CD14-positive monocyte (primary cell): ENCODE data around the gene FBXL16. TPM values are rescaled to one million over a fixed set of nuclear protein-coding genes. Genes with fewer than 3 reads are reported as not detected.

Experiments used
- DNase-seq, 3 donors: peaks; one replicate each; pipeline ENCODE4 v3.0.0-alpha.2; 2011 to 2022
- H2AFZ ChIP-seq: 2 replicates; pipeline ENCODE4 v1.6.0; 2012; ENCODE audit warnings: mild to moderate bottlenecking, low read depth, low read length, inconsistent platforms; ENCODE audit not compliant: insufficient read depth, poor library complexity, severe bottlenecking
- H3K27ac ChIP-seq, 2 donors: 1 replicate in 1 of 2; 2 replicates in 1 of 2; pipeline ENCODE4 v1.5.1; 2012 to 2013; ENCODE audit warnings: low read length in 2 of 2, control low read depth in 1 of 2, inconsistent platforms in 1 of 2, low read depth in 1 of 2, mild to moderate bottlenecking in 1 of 2
- H3K27me3 ChIP-seq, 2 donors: one replicate each; pipeline versions ENCODE4 v1.6.0 to v1.6.1; 2011 to 2013; ENCODE audit warnings: low read length in 2 of 2; ENCODE audit not compliant: control insufficient read depth in 2 of 2, insufficient read depth in 2 of 2
- H3K36me3 ChIP-seq, 2 donors: replicated peaks in 1 of 2; 1 replicate in 1 of 2; 2 replicates in 1 of 2; pipeline versions ENCODE4 v1.5.1 to v1.6.1; 2012 to 2013; ENCODE audit warnings: low read length in 2 of 2, control low read depth in 1 of 2, inconsistent platforms in 1 of 2, mild to moderate bottlenecking in 1 of 2; ENCODE audit not compliant: insufficient read depth in 2 of 2, control insufficient read depth in 1 of 2
- H3K4me1 ChIP-seq, 2 donors: 1 replicate in 1 of 2; 2 replicates in 1 of 2; pipeline versions ENCODE4 v1.5.1 to v1.6.1; 2012 to 2013; ENCODE audit warnings: low read length in 2 of 2, control low read depth in 1 of 2, inconsistent platforms in 1 of 2, mild to moderate bottlenecking in 1 of 2, moderate library complexity in 1 of 2; ENCODE audit not compliant: insufficient read depth in 2 of 2, control insufficient read depth in 1 of 2
- H3K4me2 ChIP-seq: replicated peaks from 2 replicates; pipeline ENCODE3; 2012; ENCODE audit warnings: low read length, moderate library complexity, mild to moderate bottlenecking; ENCODE audit not compliant: poor library complexity, severe bottlenecking; ENCODE audit errors: extremely low read depth
- H3K4me3 ChIP-seq, 3 experiments: fragments of 200-600 bp in 1 of 3; sonication (generic) in 1 of 3; replicated peaks in 1 of 3; 1 replicate in 2 of 3; 2 replicates in 1 of 3; pipeline ENCODE4 v1.5.1; 2011 to 2013; ENCODE audit warnings: low read length in 3 of 3, mild to moderate bottlenecking in 3 of 3, control low read depth in 2 of 3, low read depth in 2 of 3, inconsistent platforms in 1 of 3, moderate library complexity in 1 of 3
- H3K79me2 ChIP-seq: 2 replicates; pipeline ENCODE4 v1.6.0; 2012; ENCODE audit warnings: mild to moderate bottlenecking, control low read depth, inconsistent platforms, low read length, moderate library complexity; ENCODE audit not compliant: insufficient read depth
- H3K9ac ChIP-seq: 2 replicates; pipeline ENCODE4 v1.6.0; 2017; ENCODE audit warnings: low read length, mild to moderate bottlenecking; ENCODE audit not compliant: insufficient read depth, poor library complexity, severe bottlenecking
- H3K9me3 ChIP-seq, 2 donors: replicated peaks in 1 of 2; 1 replicate in 1 of 2; 2 replicates in 1 of 2; pipeline versions ENCODE4 v1.5.1 to v1.6.1; 2012 to 2013; ENCODE audit warnings: low read length in 2 of 2, control low read depth in 1 of 2; ENCODE audit not compliant: control insufficient read depth in 1 of 2, insufficient read depth in 1 of 2
- H4K20me1 ChIP-seq: 2 replicates; pipeline ENCODE4 v1.6.0; 2012; ENCODE audit warnings: mild to moderate bottlenecking, low read length, control low read depth, moderate library complexity; ENCODE audit not compliant: insufficient read depth
- H3K27ac Mint-ChIP-seq, 7 donors: one replicate each; pipeline ENCODE4 v1.8.0; 2020; ENCODE audit warnings: mild to moderate bottlenecking in 7 of 7, mixed read lengths in 7 of 7, moderate library complexity in 6 of 7, inconsistent platforms in 2 of 7
- H3K27me3 Mint-ChIP-seq, 3 donors: one replicate each; pipeline ENCODE4 v1.8.0; 2021 to 2022; ENCODE audit warnings: low read depth in 3 of 3, mild to moderate bottlenecking in 3 of 3, mixed read lengths in 3 of 3, moderate library complexity in 3 of 3, inconsistent platforms in 1 of 3
- H3K36me3 Mint-ChIP-seq, 2 donors: one replicate each; pipeline ENCODE4 v1.8.0; 2020; ENCODE audit warnings: mixed read lengths in 2 of 2, inconsistent platforms in 1 of 2, mild to moderate bottlenecking in 1 of 2
- H3K4me1 Mint-ChIP-seq: one replicate; pipeline ENCODE4 v1.8.0; 2020; ENCODE audit warnings: mild to moderate bottlenecking, mixed read lengths
- H3K4me3 Mint-ChIP-seq, 2 donors: one replicate each; pipeline ENCODE4 v1.8.0; 2020; ENCODE audit warnings: mild to moderate bottlenecking in 2 of 2, mixed read lengths in 2 of 2, moderate library complexity in 1 of 2
- H3K9me3 Mint-ChIP-seq, 7 donors: one replicate each; pipeline ENCODE4 v1.8.0; 2020 to 2022; ENCODE audit warnings: mixed read lengths in 7 of 7, mild to moderate bottlenecking in 6 of 7, moderate library complexity in 6 of 7, inconsistent platforms in 2 of 7
- CTCF ChIP-seq: fragments of 200-600 bp; IDR thresholded peaks from one replicate; pipeline ENCODE4 v1.8.0; 2022; ENCODE audit warnings: antibody characterized with exemption, mild to moderate bottlenecking
- WGBS: methylation state at CpG from one replicate; pipeline ENCODE4 v1.1.5; 2013; ENCODE audit warnings: missing lambda C conversion rate; ENCODE audit not compliant: insufficient coverage; 5-methylcytosine and 5-hydroxymethylcytosine counted together
- intact Hi-C, 2 donors: fragments of 100-400 bp; cut with micrococcal nuclease; formaldehyde crosslinking; loops; one replicate each; pipeline versions ENCODE4 v1.15.0 to v1.15.1; 2023
- polyA plus RNA-seq, 3 donors: library from polyadenylated mRNA; depleted of rRNA in 1 of 3; unstranded in 2 of 3; stranded (reverse) in 1 of 3; fragments of 300-500 nt in 2 of 3; fragments of >200 nt in 1 of 3; fragmentation: Illumina TruSeq in 2 of 3; gene quantifications; 1 replicate in 2 of 3; 2 replicates in 1 of 3; pipeline ENCODE4 v1.2.3, GENCODE V29; 2012 to 2021

The FBXL16 gene
- polyA plus RNA-seq, 3 donors = 0.28 to 1.0 (median 0.49) TPM

DNA sequence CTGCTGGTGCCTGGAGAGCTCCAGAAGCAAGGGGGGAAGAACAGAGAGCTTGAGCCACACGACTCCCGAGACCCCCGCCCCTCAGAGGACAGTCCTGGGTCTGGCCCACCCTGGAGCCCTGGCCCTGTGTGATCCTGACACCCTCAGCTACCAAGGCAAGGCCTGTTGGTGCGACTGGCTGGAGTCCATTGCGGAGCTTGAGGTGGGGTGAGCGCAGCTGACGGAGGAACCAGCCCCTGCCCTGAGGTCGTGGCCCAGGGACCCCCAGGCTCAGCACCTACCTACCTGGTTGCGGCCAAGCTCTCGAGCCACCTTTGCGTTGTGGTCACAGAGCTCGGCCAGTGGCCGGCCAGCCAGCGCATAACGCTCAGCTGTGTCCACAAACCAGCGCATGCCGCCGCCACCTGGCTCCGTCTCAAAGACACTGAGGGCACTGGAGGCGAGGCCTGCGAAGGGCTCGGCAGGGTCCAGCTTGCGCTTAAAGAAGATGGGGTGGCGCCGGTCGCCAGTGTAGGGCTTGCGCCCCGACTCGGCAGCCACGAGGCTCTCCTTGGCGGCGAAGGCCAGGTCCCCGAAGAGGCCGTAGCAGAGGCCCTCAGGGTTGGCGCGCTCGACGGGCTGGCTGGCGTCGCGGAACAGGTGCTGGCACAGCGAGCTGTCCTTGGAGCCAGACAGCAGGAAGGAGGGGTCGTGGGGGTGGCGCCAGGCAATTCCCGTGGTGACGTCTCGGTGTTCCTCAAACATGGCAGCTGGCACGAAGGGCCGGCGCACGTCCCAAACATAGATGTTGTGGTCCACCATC lies 18.9 kb downstream of the FBXL16 start:
- Mint-ChIP-seq H3K27ac (peak overlapping the region in 3 of 7 donors; percentile 5 to 58 (median 44)), H3K4me1 (peaks cover 29% of the 10 kb centered on the region), H3K9me3 (peaks cover 0 to 9% (median 2%) of the 10 kb centered on the region in 7 donors), H3K4me3 (no peak overlapping the region), H3K27me3 (peaks cover 9 to 11% (median 10%) of the 10 kb centered on the region in 3 donors), H3K36me3 (peaks cover 28 to 36% of the 10 kb centered on the region in 2 donors)
- Histone ChIP-seq H3K4me2 (no peak overlapping the region), H3K27me3 (peaks cover 0 to 7% of the 10 kb centered on the region in 2 donors), H3K4me3 (no peak overlapping the region), H3K9me3 (no peaks in the 10 kb centered on the region), H4K20me1 (peaks cover 25% of the 10 kb centered on the region), H3K4me1 (peaks cover 40 to 59% of the 10 kb centered on the region in 2 donors), H2AFZ (no peak overlapping the region), H3K9ac (no peak overlapping the region), H3K79me2 (peaks cover 20% of the 10 kb centered on the region), H3K36me3 (peaks cover 16 to 21% of the 10 kb centered on the region in 2 donors), H3K27ac (no peak overlapping the region)
- no peak for TF ChIP-seq CTCF
- DNase-seq = no peak
- intact Hi-C loops = no loop called here
- 97% methylated on average over 46 of the region's 51 CpGs for WGBS

- Histone ChIP-seq H3K79me2 (peaks cover 27% of the 10 kb centered on the region), H3K36me3 (peaks cover 20 to 21% of the 10 kb centered on the region in 2 donors), H3K4me3 (no peak overlapping the region), H3K9me3 (no peaks in the 10 kb centered on the region), H3K9ac (no peak overlapping the region), H4K20me1 (peaks cover 32% of the 10 kb centered on the region), H3K4me2 (no peak overlapping the region), H3K27ac (no peak overlapping the region), H2AFZ (no peak overlapping the region), H3K27me3 (peaks cover 0 to 1% of the 10 kb centered on the region in 2 donors), H3K4me1 (peaks cover 47 to 66% of the 10 kb centered on the region in 2 donors)
- Mint-ChIP-seq H3K9me3 (peaks cover 0 to 5% (median 0%) of the 10 kb centered on the region in 7 donors), H3K27me3 (peaks cover 2 to 4% (median 3%) of the 10 kb centered on the region in 3 donors), H3K27ac (peak overlapping the region in 3 of 7 donors; percentile 5 to 52 (median 44)), H3K36me3 (peaks cover 27 to 39% of the 10 kb centered on the region in 2 donors), H3K4me1 (peaks cover 36% of the 10 kb centered on the region), H3K4me3 (no peak overlapping the region)
- peak; percentile 35 to 52 (median 37) for DNase-seq
- intact Hi-C loops = no loop called here
- no peak for TF ChIP-seq CTCF
- WGBS = 72% methylated on average over 10 of the region's 10 CpGs
Observed at GRCh38 chr16:685967-686366, 19.6 kb downstream of the FBXL16 start.
